ENCODE results near the gene SUN2. TPM values are rescaled to one million over a fixed set of nuclear protein-coding genes. Genes with fewer than 3 reads are reported as not detected.

Gene SUN2
- total and polyA plus RNA-seq, 2 of the 13 experiments (the other 11 are each of a cell fraction or from before 2014, with no cell fraction given), result 45.6 to 56.6 TPM

GRCh38 chr22:38696606-38697424 is 59.0 kb downstream of the SUN2 start:
- in situ Hi-C loops (cut with HindIII; ENCODE audit: extremely low pct_ligation_motif_present, low pct_unique_long_range_greater_than_20kb), result no loop called here
- FAIRE-seq (no peak), DNase-seq (ENCODE audit: low spot score) (peak; percentile 64), ATAC-seq (peak; percentile 64)
- peak overlapping the region; percentile 53 to 98 (median 77) for H3K4me3 ChIP-seq (replicated peaks in 1 of 3; ENCODE audit: insufficient read depth in 1 of 3, low read depth in 2 of 3, low read length in 3 of 3)
- H2AFZ ChIP-seq (ENCODE audit: low read length), result no peak overlapping the region
- no peaks in the 10 kb centered on the region; a peak in 1 of 5 replicates for H3K36me3 ChIP-seq (replicated peaks in 1 of 2; ENCODE audit: control insufficient read depth in 1 of 2, insufficient read depth in 2 of 2, low read length in 2 of 2)
- CTCF ChIA-PET (ENCODE audit: low intra/inter-chr PET ratio, low total read pairs), result no interaction called here
- H3K27me3 ChIP-seq (ENCODE audit: control insufficient read depth in 1 of 2, insufficient read depth in 2 of 2, low read length in 2 of 2), result no peaks in the 10 kb centered on the region; a peak in 1 of 5 replicates
- peaks cover 5% of the 10 kb centered on the region; the same call in 1 of the 2 replicates for H4K20me1 ChIP-seq (ENCODE audit: insufficient read depth, low read length)
- POLR2A ChIA-PET, result interaction anchor here (0.6 to 9.9 kb wide), 6 partner anchors 9 to 623 kb away, joined by 3 to 102 read pairs (median 4); partner anchors contain the start of genes GTPBP1, RPL3 and TOMM22
- peak overlapping the region; percentile 76 for H3K4me2 ChIP-seq (ENCODE audit: low read depth, low read length)
- H3K79me2 ChIP-seq (ENCODE audit: insufficient read depth, low read length), result peaks cover 59% of the 10 kb centered on the region
- H3K9ac ChIP-seq (ENCODE audit: insufficient read depth, low read depth, low read length), result peak overlapping the region; percentile 46
- H3K9me3 ChIP-seq (ENCODE audit: low read length), result no peaks in the 10 kb centered on the region
- 29% methylated on average over 3 of the region's 3 CpGs for WGBS (ENCODE audit: low lambda C conversion rate)
- intact Hi-C loops (cut with micrococcal nuclease; ENCODE audit: unreplicated experiment), result no loop called here
- H3K4me1 ChIP-seq (ENCODE audit: insufficient read depth, low read length), result peaks cover 70% of the 10 kb centered on the region
- peak overlapping the region; percentile 62 for H3K27ac ChIP-seq (ENCODE audit: extremely low read length, insufficient read depth, low read length)
- BruUV-seq (replicated peaks), result no TSS peak
- TF ChIP-seq ZNF264 (CRISPR knock-in tag; IDR thresholded peaks at IDR 0.05) (no peak), CC2D1A (CRISPR knock-in tag; IDR thresholded peaks at IDR 0.05) (no peak), ZNF570 (CRISPR knock-in tag; IDR thresholded peaks at IDR 0.05; ENCODE audit: borderline replicate concordance) (no peak), DMAP1 (CRISPR knock-in tag; IDR thresholded peaks at IDR 0.05) (peak; percentile 50; the same call in 1 of the 2 replicates), FOSL1 (CRISPR knock-in tag; IDR thresholded peaks at IDR 0.05; ENCODE audit: borderline replicate concordance) (no peak), RFX1 (IDR thresholded peaks at IDR 0.05) (no peak), DRAP1 (CRISPR knock-in tag; IDR thresholded peaks at IDR 0.05) (0 out of 2 replicates have a peak, but pooled peaks have one; percentile 3), KAT7 (CRISPR knock-in tag; IDR thresholded peaks at IDR 0.05; ENCODE audit: borderline replicate concordance) (no peak), PHB2 (IDR thresholded peaks at IDR 0.05; ENCODE audit: partially characterized antibody) (no peak), ZNF382 (CRISPR knock-in tag; IDR thresholded peaks at IDR 0.05; ENCODE audit: borderline replicate concordance) (no peak), YEATS2 (CRISPR knock-in tag; IDR thresholded peaks at IDR 0.05; ENCODE audit: borderline replicate concordance) (peak; percentile 35; the same call in 1 of the 2 replicates), HDAC1 (CRISPR knock-in tag; IDR thresholded peaks at IDR 0.05) (no peak), ZNF558 (CRISPR knock-in tag; IDR thresholded peaks at IDR 0.05; ENCODE audit: borderline replicate concordance) (no peak), ZSCAN22 (CRISPR knock-in tag; IDR thresholded peaks at IDR 0.05) (no peak), ZNF720 (CRISPR knock-in tag; IDR thresholded peaks at IDR 0.05) (no peak)
- TF ChIP-seq, protein P1, sequence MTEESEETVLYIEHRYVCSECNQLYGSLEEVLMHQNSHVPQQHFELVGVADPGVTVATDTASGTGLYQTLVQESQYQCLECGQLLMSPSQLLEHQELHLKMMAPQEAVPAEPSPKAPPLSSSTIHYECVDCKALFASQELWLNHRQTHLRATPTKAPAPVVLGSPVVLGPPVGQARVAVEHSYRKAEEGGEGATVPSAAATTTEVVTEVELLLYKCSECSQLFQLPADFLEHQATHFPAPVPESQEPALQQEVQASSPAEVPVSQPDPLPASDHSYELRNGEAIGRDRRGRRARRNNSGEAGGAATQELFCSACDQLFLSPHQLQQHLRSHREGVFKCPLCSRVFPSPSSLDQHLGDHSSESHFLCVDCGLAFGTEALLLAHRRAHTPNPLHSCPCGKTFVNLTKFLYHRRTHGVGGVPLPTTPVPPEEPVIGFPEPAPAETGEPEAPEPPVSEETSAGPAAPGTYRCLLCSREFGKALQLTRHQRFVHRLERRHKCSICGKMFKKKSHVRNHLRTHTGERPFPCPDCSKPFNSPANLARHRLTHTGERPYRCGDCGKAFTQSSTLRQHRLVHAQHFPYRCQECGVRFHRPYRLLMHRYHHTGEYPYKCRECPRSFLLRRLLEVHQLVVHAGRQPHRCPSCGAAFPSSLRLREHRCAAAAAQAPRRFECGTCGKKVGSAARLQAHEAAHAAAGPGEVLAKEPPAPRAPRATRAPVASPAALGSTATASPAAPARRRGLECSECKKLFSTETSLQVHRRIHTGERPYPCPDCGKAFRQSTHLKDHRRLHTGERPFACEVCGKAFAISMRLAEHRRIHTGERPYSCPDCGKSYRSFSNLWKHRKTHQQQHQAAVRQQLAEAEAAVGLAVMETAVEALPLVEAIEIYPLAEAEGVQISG (CRISPR knock-in tag; IDR thresholded peaks at IDR 0.05), result peak; percentile 35; the same call in 1 of the 2 replicates
- TF ChIP-seq, protein P2, sequence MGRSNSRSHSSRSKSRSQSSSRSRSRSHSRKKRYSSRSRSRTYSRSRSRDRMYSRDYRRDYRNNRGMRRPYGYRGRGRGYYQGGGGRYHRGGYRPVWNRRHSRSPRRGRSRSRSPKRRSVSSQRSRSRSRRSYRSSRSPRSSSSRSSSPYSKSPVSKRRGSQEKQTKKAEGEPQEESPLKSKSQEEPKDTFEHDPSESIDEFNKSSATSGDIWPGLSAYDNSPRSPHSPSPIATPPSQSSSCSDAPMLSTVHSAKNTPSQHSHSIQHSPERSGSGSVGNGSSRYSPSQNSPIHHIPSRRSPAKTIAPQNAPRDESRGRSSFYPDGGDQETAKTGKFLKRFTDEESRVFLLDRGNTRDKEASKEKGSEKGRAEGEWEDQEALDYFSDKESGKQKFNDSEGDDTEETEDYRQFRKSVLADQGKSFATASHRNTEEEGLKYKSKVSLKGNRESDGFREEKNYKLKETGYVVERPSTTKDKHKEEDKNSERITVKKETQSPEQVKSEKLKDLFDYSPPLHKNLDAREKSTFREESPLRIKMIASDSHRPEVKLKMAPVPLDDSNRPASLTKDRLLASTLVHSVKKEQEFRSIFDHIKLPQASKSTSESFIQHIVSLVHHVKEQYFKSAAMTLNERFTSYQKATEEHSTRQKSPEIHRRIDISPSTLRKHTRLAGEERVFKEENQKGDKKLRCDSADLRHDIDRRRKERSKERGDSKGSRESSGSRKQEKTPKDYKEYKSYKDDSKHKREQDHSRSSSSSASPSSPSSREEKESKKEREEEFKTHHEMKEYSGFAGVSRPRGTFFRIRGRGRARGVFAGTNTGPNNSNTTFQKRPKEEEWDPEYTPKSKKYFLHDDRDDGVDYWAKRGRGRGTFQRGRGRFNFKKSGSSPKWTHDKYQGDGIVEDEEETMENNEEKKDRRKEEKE (IDR thresholded peaks at IDR 0.05), result no peak
- TF ChIP-seq, protein P3, sequence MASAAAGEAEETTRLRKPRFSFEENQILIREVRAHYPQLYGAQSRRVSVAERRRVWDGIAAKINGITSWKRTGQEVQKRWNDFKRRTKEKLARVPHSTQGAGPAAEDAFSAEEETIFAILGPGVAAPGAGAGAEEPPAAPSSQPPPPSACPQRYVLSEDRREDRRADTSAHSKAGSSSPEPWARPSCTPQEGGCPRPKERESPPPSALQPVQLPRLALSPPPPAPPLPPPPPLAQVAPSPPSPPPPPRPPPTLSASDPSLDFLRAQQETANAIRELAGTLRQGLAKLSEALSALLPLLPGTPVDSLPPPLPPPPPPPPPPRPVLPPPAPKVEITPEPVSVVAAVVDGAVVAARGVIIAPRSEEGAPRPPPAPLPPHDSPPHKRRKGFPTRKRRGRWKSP (CRISPR knock-in tag; IDR thresholded peaks at IDR 0.05), result no peak

Data from HepG2 (cell line).